Stimulated activated naive CD8-positive, alpha-beta T cell treated with anti-CD3 and anti-CD28 coated beads, Interleukin-15, amount 100 ng/mL, for 72 hours (primary cell): Measurements from ENCODE around the gene ATP5F1A.
"Not testable (repeated sequence)": the region's sequence is repeated elsewhere in the genome, so short reads cannot be mapped to it uniquely, and the experiment has no call there.

Experiments
- ATAC-seq: fragments of 150-1000 bp; cut with Tn5 transposase; 2 replicates; pipeline ENCODE4 v1.10.0; 2021; ENCODE audit warnings: mild to moderate bottlenecking, moderate library complexity
- DNase-seq, 2 donors: peaks; one replicate each; pipeline ENCODE4 v3.0.0; 2021 to 2022
- H3K27ac Mint-ChIP-seq, 2 donors: one replicate each; pipeline ENCODE4 v1.8.0; 2022; ENCODE audit warnings: mild to moderate bottlenecking in 2 of 2, mixed read lengths in 2 of 2, moderate library complexity in 2 of 2
- H3K27me3 Mint-ChIP-seq: one replicate; pipeline ENCODE4 v1.8.0; 2022; ENCODE audit warnings: mixed read lengths
- H3K4me1 Mint-ChIP-seq: one replicate; pipeline ENCODE4 v1.8.0; 2022; ENCODE audit warnings: mild to moderate bottlenecking, mixed read lengths
- H3K4me3 Mint-ChIP-seq, 2 donors: one replicate each; pipeline ENCODE4 v1.8.0; 2022; ENCODE audit warnings: mild to moderate bottlenecking in 2 of 2, mixed read lengths in 2 of 2, moderate library complexity in 1 of 2
- H3K9me3 Mint-ChIP-seq, 2 donors: one replicate each; pipeline ENCODE4 v1.8.0; 2022; ENCODE audit warnings: mixed read lengths in 2 of 2

ATP5F1A gene

GRCh38 chr18:46096651-46097300, 1.3 kb downstream of the ATP5F1A start:
- Mint-ChIP-seq H3K4me3 (peak overlapping the region; percentile 92 to 97), H3K4me1 (peaks cover 26% of the 10 kb centered on the region), H3K27me3 (no peaks in the 10 kb centered on the region), H3K9me3 (no peaks in the 10 kb centered on the region), H3K27ac (peak overlapping the region; percentile 99 to 100)
- DNase-seq: no peak
- ATAC-seq: no peak

- no peak for DNase-seq
- peak overlapping the region; percentile 13 to 78 for H3K27ac Mint-ChIP-seq
These were observed 2.6 kb downstream of the ATP5F1A start for GRCh38 chr18:46095532-46095931.

GRCh38 chr18:46088501-46088900, 9.6 kb downstream of the ATP5F1A start:
- Mint-ChIP-seq H3K27ac (peak overlapping the region in 1 of 2 donors; percentile 56), H3K4me1 (peaks cover 17% of the 10 kb centered on the region)
- DNase-seq, ATAC-seq, H3K9me3 Mint-ChIP-seq, H3K27me3 Mint-ChIP-seq, H3K4me3 Mint-ChIP-seq: not testable (repeated sequence)

More at GRCh38 chr18:46095532-46095931, 2.6 kb downstream of the ATP5F1A start:
- Mint-ChIP-seq H3K9me3 (no peaks in the 10 kb centered on the region), H3K27me3 (no peaks in the 10 kb centered on the region), H3K4me1 (peaks cover 32% of the 10 kb centered on the region), H3K4me3 (peak overlapping the region; percentile 69 to 92)
- ATAC-seq: no peak

- Mint-ChIP-seq H3K27ac (peak overlapping the region in 1 of 2 donors; percentile 34), H3K4me3 (no peak overlapping the region), H3K9me3 (no peaks in the 10 kb centered on the region), H3K27me3 (no peaks in the 10 kb centered on the region), H3K4me1 (peaks cover 10% of the 10 kb centered on the region)
- no peak for ATAC-seq
- no peak for DNase-seq
These were observed 13.7 kb downstream of the ATP5F1A start for GRCh38 chr18:46084431-46084830.

GRCh38 chr18:46080156-46080555, 17.9 kb downstream of the ATP5F1A start:
- H3K4me3 Mint-ChIP-seq: no peak overlapping the region
- H3K27ac Mint-ChIP-seq: peak overlapping the region in 1 of 2 donors; percentile 21
- H3K9me3 Mint-ChIP-seq: no peaks in the 10 kb centered on the region
- H3K27me3 Mint-ChIP-seq: no peaks in the 10 kb centered on the region
- no peak for ATAC-seq
- H3K4me1 Mint-ChIP-seq: no peaks in the 10 kb centered on the region
- no peak for DNase-seq

- DNase-seq (no peak), ATAC-seq (no peak)
- H3K4me1 Mint-ChIP-seq: no peaks in the 10 kb centered on the region
- no peaks in the 10 kb centered on the region for H3K27me3 Mint-ChIP-seq
- H3K4me3 Mint-ChIP-seq: no peak overlapping the region
- no peak overlapping the region for H3K27ac Mint-ChIP-seq
- no peaks in the 10 kb centered on the region for H3K9me3 Mint-ChIP-seq
These were observed 18.8 kb downstream of the ATP5F1A start for GRCh38 chr18:46079336-46079735.

- Mint-ChIP-seq H3K27ac (peak overlapping the region in 1 of 2 donors; percentile 12), H3K27me3 (no peaks in the 10 kb centered on the region), H3K9me3 (no peaks in the 10 kb centered on the region), H3K4me1 (peaks cover 48% of the 10 kb centered on the region), H3K4me3 (no peak overlapping the region)
- ATAC-seq (peak; percentile 41), DNase-seq (peak; percentile 59 to 62)
These were observed 24.4 kb downstream of the ATP5F1A start for GRCh38 chr18:46073474-46074331.

GRCh38 chr18:46072959-46073358, 25.1 kb downstream of the ATP5F1A start:
- Mint-ChIP-seq H3K27me3 (no peaks in the 10 kb centered on the region), H3K4me1 (peaks cover 50% of the 10 kb centered on the region), H3K9me3 (no peaks in the 10 kb centered on the region), H3K4me3 (peak overlapping the region; percentile 83 to 87), H3K27ac (no peak overlapping the region)
- no peak for ATAC-seq
- no peak for DNase-seq

GRCh38 chr18:46072376-46072867, 25.7 kb downstream of the ATP5F1A start:
- DNase-seq: no peak
- peaks cover 50% of the 10 kb centered on the region for H3K4me1 Mint-ChIP-seq
- H3K4me3 Mint-ChIP-seq: peak overlapping the region; percentile 83 to 87
- no peak for ATAC-seq
- H3K27me3 Mint-ChIP-seq: no peaks in the 10 kb centered on the region
- peak overlapping the region; percentile 65 to 95 for H3K27ac Mint-ChIP-seq
- no peaks in the 10 kb centered on the region for H3K9me3 Mint-ChIP-seq

- no peaks in the 10 kb centered on the region for H3K27me3 Mint-ChIP-seq
- H3K4me3 Mint-ChIP-seq: peak within 1 kb of the TSS; percentile 83 to 87
- DNase-seq: peak; percentile 72 to 73
- peak within 1 kb of the TSS; percentile 95 to 96 for H3K27ac Mint-ChIP-seq
- peaks cover 50% of the 10 kb centered on the region for H3K4me1 Mint-ChIP-seq
- peak; percentile 81 for ATAC-seq
- no peaks in the 10 kb centered on the region for H3K9me3 Mint-ChIP-seq
These were observed 26.3 kb downstream of the ATP5F1A start, which contains the start of gene PSTPIP2 for GRCh38 chr18:46071653-46072375. Gene PSTPIP2 (minus strand): TSS chr18:46072260. CDS start chr18:46072188, 72 bp downstream.

GRCh38 chr18:46070815-46071652, 27.1 kb downstream of the ATP5F1A start:
- Mint-ChIP-seq H3K9me3 (no peaks in the 10 kb centered on the region), H3K4me3 (peak overlapping the region; percentile 76), H3K27ac (peak overlapping the region; percentile 30 to 80), H3K4me1 (peaks cover 50% of the 10 kb centered on the region), H3K27me3 (no peaks in the 10 kb centered on the region)
- DNase-seq (peak in 1 of 2 donors; percentile 29), ATAC-seq (peak; percentile 45)

GRCh38 chr18:46070232-46070631, 27.9 kb downstream of the ATP5F1A start:
- Mint-ChIP-seq H3K27me3 (no peaks in the 10 kb centered on the region), H3K9me3 (no peaks in the 10 kb centered on the region), H3K4me1 (peaks cover 50% of the 10 kb centered on the region), H3K4me3 (peak overlapping the region in 1 of 2 donors; percentile 5), H3K27ac (peak overlapping the region in 1 of 2 donors; percentile 69)
- no peak for ATAC-seq
- DNase-seq: no peak

- H3K27ac Mint-ChIP-seq: peak overlapping the region in 1 of 2 donors; percentile 69
- H3K4me3 Mint-ChIP-seq: peak overlapping the region; percentile 0 to 62
- DNase-seq (no peak), ATAC-seq (no peak)
- H3K9me3 Mint-ChIP-seq: no peaks in the 10 kb centered on the region
- peaks cover 53% of the 10 kb centered on the region for H3K4me1 Mint-ChIP-seq
- H3K27me3 Mint-ChIP-seq: no peaks in the 10 kb centered on the region
These were observed 28.6 kb downstream of the ATP5F1A start for GRCh38 chr18:46069524-46069923.

- H3K27me3 Mint-ChIP-seq: no peaks in the 10 kb centered on the region
- peak overlapping the region; percentile 16 to 58 for H3K4me3 Mint-ChIP-seq
- H3K4me1 Mint-ChIP-seq: peaks cover 55% of the 10 kb centered on the region
- no peaks in the 10 kb centered on the region for H3K9me3 Mint-ChIP-seq
- no peak for DNase-seq
- ATAC-seq: no peak
- peak overlapping the region in 1 of 2 donors; percentile 31 for H3K27ac Mint-ChIP-seq
These were observed 29.3 kb downstream of the ATP5F1A start for GRCh38 chr18:46068763-46069162.
